HepG2 (cell line): Measurements from ENCODE around the gene POLA2. TPM values are rescaled to one million over a fixed set of nuclear protein-coding genes. Genes with fewer than 3 reads are reported as not detected.

ENCODE experiments used
- LCORL ChIP-seq, 2 experiments: fragments of 450-650 bp in 1 of 2; sonication (generic) in 1 of 2; formaldehyde crosslinking in 1 of 2; IDR thresholded peaks; 2 replicates each; pipeline versions ENCODE4 v1.5.0 to v1.6.1; 2017 to 2020; ENCODE audit warnings: antibody characterized with exemption in 1 of 2, missing genetic modification reagents in 1 of 2
- MYNN ChIP-seq: sonication (generic); formaldehyde crosslinking; IDR thresholded peaks from 2 replicates; pipeline ENCODE4 v1.4.0; 2020; ENCODE audit warnings: mild to moderate bottlenecking, low read depth, missing genetic modification reagents
- PPARG ChIP-seq: conservative IDR thresholded peaks from 2 replicates; pipeline ENCODE4 v1.6.1; 2016; ENCODE audit warnings: missing biosample characterization, missing genetic modification reagents
- ZFP41 ChIP-seq: sonication (generic); formaldehyde crosslinking; IDR thresholded peaks from 2 replicates; pipeline ENCODE4 v1.4.0; 2020; ENCODE audit warnings: mild to moderate bottlenecking, missing genetic modification reagents, borderline replicate concordance
- polyA plus RNA-seq, 8 experiments: library from polyadenylated mRNA; depleted of rRNA in 3 of 8; stranded (reverse) in 7 of 8; unstranded in 1 of 8; fragments of >200 nt; fragmentation: Illumina TruSeq in 4 of 8; extraction: Trizol in 4 of 8; gene quantifications; 2 replicates each; pipeline versions ENCODE4 v1.2.1 to v1.2.3, GENCODE V29; 2011 to 2016; ENCODE audit warnings: low read depth in 4 of 8, missing spikeins in 1 of 8, mixed read lengths in 1 of 8; ENCODE audit not compliant: insufficient read depth in 1 of 8
- total RNA-seq, 5 experiments: library from RNA; depleted of rRNA; stranded (reverse); fragments of >200 nt; fragmentation: Illumina TruSeq; extraction: Trizol; gene quantifications; 2 replicates each; pipeline ENCODE4 v1.2.3, GENCODE V29; 2016; ENCODE audit warnings: low read depth in 1 of 5
- TF ChIP-seq, protein P1 (sequence below): sonication (generic); formaldehyde crosslinking; IDR thresholded peaks from 2 replicates; pipeline ENCODE4 v1.5.1; 2020; ENCODE audit warnings: mild to moderate bottlenecking, missing genetic modification reagents, moderate library complexity
- TF ChIP-seq, protein P2 (sequence below): fragments of 450-650 bp; IDR thresholded peaks from 2 replicates; pipeline ENCODE4 v1.6.1; 2016

The POLA2 gene
- total and polyA plus RNA-seq, 2 of the 13 experiments (the other 11 are each of a cell fraction or from before 2014, with no cell fraction given) = 9.7 to 15.6 TPM

DNA sequence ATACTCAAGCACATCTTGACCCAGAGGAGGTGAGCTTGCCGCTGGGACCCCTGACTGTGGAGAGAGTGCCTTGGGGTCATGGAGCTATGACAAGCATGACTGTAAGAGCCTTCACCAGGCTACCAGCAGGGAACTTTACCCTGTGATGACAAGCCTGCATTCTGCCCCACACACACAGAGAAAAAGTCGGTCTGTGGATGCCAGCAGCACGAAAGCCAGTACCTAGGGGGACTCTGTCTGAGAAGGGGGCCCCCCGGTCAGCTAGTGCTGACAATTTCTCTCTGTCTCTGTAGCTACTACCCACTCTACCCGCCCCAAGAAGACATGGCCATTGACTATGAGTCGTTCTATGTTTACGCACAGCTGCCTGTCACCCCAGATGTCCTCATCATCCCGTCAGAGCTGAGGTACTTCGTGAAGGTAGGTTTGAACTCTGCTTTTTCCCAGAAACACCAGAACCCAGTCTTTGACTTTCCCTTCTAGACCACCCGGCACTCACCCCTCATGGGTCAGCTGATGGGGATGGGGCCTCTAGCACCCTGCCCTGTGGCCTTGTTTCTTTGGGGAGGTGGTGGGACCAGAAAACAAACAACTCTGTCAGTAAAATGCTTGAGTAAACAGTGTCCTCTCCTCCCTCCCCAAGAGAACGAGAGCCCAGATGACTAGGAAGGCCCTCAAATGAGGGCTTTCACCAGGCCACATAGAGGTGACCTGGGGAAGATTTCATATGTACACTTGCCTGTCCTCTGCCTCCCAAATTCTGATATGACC lies 34.0 kb downstream of the POLA2 start (continued):
- TF ChIP-seq, protein P1, sequence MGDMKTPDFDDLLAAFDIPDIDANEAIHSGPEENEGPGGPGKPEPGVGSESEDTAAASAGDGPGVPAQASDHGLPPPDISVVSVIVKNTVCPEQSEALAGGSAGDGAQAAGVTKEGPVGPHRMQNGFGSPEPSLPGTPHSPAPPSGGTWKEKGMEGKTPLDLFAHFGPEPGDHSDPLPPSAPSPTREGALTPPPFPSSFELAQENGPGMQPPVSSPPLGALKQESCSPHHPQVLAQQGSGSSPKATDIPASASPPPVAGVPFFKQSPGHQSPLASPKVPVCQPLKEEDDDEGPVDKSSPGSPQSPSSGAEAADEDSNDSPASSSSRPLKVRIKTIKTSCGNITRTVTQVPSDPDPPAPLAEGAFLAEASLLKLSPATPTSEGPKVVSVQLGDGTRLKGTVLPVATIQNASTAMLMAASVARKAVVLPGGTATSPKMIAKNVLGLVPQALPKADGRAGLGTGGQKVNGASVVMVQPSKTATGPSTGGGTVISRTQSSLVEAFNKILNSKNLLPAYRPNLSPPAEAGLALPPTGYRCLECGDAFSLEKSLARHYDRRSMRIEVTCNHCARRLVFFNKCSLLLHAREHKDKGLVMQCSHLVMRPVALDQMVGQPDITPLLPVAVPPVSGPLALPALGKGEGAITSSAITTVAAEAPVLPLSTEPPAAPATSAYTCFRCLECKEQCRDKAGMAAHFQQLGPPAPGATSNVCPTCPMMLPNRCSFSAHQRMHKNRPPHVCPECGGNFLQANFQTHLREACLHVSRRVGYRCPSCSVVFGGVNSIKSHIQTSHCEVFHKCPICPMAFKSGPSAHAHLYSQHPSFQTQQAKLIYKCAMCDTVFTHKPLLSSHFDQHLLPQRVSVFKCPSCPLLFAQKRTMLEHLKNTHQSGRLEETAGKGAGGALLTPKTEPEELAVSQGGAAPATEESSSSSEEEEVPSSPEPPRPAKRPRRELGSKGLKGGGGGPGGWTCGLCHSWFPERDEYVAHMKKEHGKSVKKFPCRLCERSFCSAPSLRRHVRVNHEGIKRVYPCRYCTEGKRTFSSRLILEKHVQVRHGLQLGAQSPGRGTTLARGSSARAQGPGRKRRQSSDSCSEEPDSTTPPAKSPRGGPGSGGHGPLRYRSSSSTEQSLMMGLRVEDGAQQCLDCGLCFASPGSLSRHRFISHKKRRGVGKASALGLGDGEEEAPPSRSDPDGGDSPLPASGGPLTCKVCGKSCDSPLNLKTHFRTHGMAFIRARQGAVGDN (CRISPR knock-in tag) = peak; percentile 40
- TF ChIP-seq PPARG (CRISPR knock-in tag) (peak; percentile 39; the same call in 1 of the 2 replicates), LCORL (IDR thresholded peaks at IDR 0.05) (no peak), LCORL (CRISPR knock-in tag; IDR thresholded peaks at IDR 0.05) (peak; percentile 44; the same call in 1 of the 2 replicates), MYNN (CRISPR knock-in tag) (no peak), ZFP41 (no peak)
- TF ChIP-seq, protein P2, sequence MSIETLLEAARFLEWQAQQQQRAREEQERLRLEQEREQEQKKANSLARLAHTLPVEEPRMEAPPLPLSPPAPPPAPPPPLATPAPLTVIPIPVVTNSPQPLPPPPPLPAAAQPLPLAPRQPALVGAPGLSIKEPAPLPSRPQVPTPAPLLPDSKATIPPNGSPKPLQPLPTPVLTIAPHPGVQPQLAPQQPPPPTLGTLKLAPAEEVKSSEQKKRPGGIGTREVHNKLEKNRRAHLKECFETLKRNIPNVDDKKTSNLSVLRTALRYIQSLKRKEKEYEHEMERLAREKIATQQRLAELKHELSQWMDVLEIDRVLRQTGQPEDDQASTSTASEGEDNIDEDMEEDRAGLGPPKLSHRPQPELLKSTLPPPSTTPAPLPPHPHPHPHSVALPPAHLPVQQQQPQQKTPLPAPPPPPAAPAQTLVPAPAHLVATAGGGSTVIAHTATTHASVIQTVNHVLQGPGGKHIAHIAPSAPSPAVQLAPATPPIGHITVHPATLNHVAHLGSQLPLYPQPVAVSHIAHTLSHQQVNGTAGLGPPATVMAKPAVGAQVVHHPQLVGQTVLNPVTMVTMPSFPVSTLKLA = no peak
